HEK293 (cell line): ENCODE measurements around the gene SERTAD3.
A peak's percentile ranks its signal among the peaks of the same experiment; 100 is the strongest.

Source experiments
- BCL11A ChIP-seq: fragments of 450-650 bp; formaldehyde crosslinking; IDR thresholded peaks from 2 replicates; pipeline ENCODE4 v1.5.1; 2016; ENCODE audit warnings: low read depth, missing biosample characterization, missing genetic modification characterization
- IKZF3 ChIP-seq: fragments of 450-650 bp; IDR thresholded peaks from 2 replicates; pipeline ENCODE4 v1.5.0; 2018; ENCODE audit warnings: missing biosample characterization, mild to moderate bottlenecking, missing genetic modification characterization, moderate library complexity
- KLF16 ChIP-seq: fragments of 450-650 bp; formaldehyde crosslinking; IDR thresholded peaks from 2 replicates; pipeline ENCODE4 v1.5.1; 2017; ENCODE audit warnings: missing biosample characterization, missing genetic modification characterization
- MEIS1 ChIP-seq: sonication (generic); formaldehyde crosslinking; IDR thresholded peaks from 2 replicates; pipeline ENCODE4 v1.8.1; 2022; ENCODE audit warnings: missing genetic modification reagents, mild to moderate bottlenecking, borderline replicate concordance
- MYNN ChIP-seq: fragments of 450-650 bp; formaldehyde crosslinking; IDR thresholded peaks from 2 replicates; pipeline ENCODE4 v1.5.1; 2016; ENCODE audit warnings: missing biosample characterization, missing genetic modification characterization, borderline replicate concordance
- SCRT1 ChIP-seq: fragments of 450-650 bp; formaldehyde crosslinking; IDR thresholded peaks from 2 replicates; pipeline ENCODE4 v1.5.1; 2016; ENCODE audit warnings: missing biosample characterization, missing genetic modification characterization, borderline replicate concordance
- YY2 ChIP-seq: fragments of 450-650 bp; formaldehyde crosslinking; IDR thresholded peaks from 2 replicates; pipeline ENCODE4 v1.5.1; 2016; ENCODE audit warnings: missing biosample characterization, missing genetic modification characterization
- ZBTB20 ChIP-seq: fragments of 450-650 bp; formaldehyde crosslinking; IDR thresholded peaks from 2 replicates; pipeline ENCODE4 v1.5.1; 2016; ENCODE audit warnings: missing biosample characterization, missing genetic modification characterization
- ZBTB8A ChIP-seq: fragments of 450-650 bp; formaldehyde crosslinking; IDR thresholded peaks from 2 replicates; pipeline ENCODE4 v1.5.1; 2016; ENCODE audit warnings: missing biosample characterization, missing genetic modification characterization
- ZFHX2 ChIP-seq: fragments of 450-650 bp; formaldehyde crosslinking; conservative IDR thresholded peaks from 2 replicates; pipeline ENCODE4 v1.5.1; 2016; ENCODE audit warnings: missing biosample characterization, missing genetic modification characterization
- ZFP41 ChIP-seq: fragments of 450-650 bp; formaldehyde crosslinking; IDR thresholded peaks from 2 replicates; pipeline ENCODE4 v1.5.1; 2016; ENCODE audit warnings: missing biosample characterization, missing genetic modification characterization, borderline replicate concordance
- ZNF112 ChIP-seq: fragments of 450-650 bp; formaldehyde crosslinking; IDR thresholded peaks from 2 replicates; pipeline ENCODE4 v1.5.0; 2017; ENCODE audit warnings: missing biosample characterization, missing genetic modification characterization
- ZNF146 ChIP-seq: fragments of 450-650 bp; formaldehyde crosslinking; IDR thresholded peaks from 2 replicates; pipeline ENCODE4 v1.5.1; 2016; ENCODE audit warnings: missing biosample characterization, missing genetic modification characterization
- ZNF157 ChIP-seq: fragments of 450-650 bp; formaldehyde crosslinking; IDR thresholded peaks from 2 replicates; pipeline ENCODE4 v1.5.1; 2016; ENCODE audit warnings: missing biosample characterization, missing genetic modification characterization
- ZNF16 ChIP-seq: fragments of 450-650 bp; formaldehyde crosslinking; IDR thresholded peaks from 2 replicates; pipeline ENCODE4 v1.5.1; 2016; ENCODE audit warnings: low read depth, missing biosample characterization, missing genetic modification characterization
- ZNF221 ChIP-seq: fragments of 450-650 bp; formaldehyde crosslinking; IDR thresholded peaks from 2 replicates; pipeline ENCODE4 v1.5.1; 2017; ENCODE audit warnings: missing biosample characterization, missing genetic modification characterization, borderline replicate concordance
- ZNF24 ChIP-seq: fragments of 450-650 bp; formaldehyde crosslinking; IDR thresholded peaks from 2 replicates; pipeline ENCODE4 v1.5.1; 2016; ENCODE audit warnings: missing biosample characterization, missing genetic modification characterization
- ZNF248 ChIP-seq: fragments of 450-650 bp; formaldehyde crosslinking; IDR thresholded peaks from 2 replicates; pipeline ENCODE4 v1.5.1; 2017; ENCODE audit warnings: missing biosample characterization, missing genetic modification characterization
- ZNF394 ChIP-seq: fragments of 450-650 bp; formaldehyde crosslinking; IDR thresholded peaks from 2 replicates; pipeline ENCODE4 v1.5.1; 2016; ENCODE audit warnings: missing biosample characterization, missing genetic modification characterization, mild to moderate bottlenecking, moderate library complexity, borderline replicate concordance
- ZNF514 ChIP-seq: fragments of 450-650 bp; formaldehyde crosslinking; IDR thresholded peaks from 2 replicates; pipeline ENCODE4 v1.5.1; 2016; ENCODE audit warnings: missing biosample characterization, missing genetic modification characterization
- ZNF521 ChIP-seq: fragments of 450-650 bp; formaldehyde crosslinking; IDR thresholded peaks from 2 replicates; pipeline ENCODE4 v1.5.1; 2017; ENCODE audit warnings: missing biosample characterization, mild to moderate bottlenecking, missing genetic modification characterization
- ZNF548 ChIP-seq: fragments of 450-650 bp; formaldehyde crosslinking; IDR thresholded peaks from 2 replicates; pipeline ENCODE4 v1.5.1; 2016; ENCODE audit warnings: missing biosample characterization, missing genetic modification characterization
- ZNF596 ChIP-seq: fragments of 450-650 bp; IDR thresholded peaks from 2 replicates; pipeline ENCODE4 v1.5.0; 2018; ENCODE audit warnings: missing biosample characterization, mild to moderate bottlenecking, missing genetic modification characterization, moderate library complexity
- ZNF624 ChIP-seq: fragments of 450-650 bp; formaldehyde crosslinking; IDR thresholded peaks from 2 replicates; pipeline ENCODE4 v1.5.1; 2017; ENCODE audit warnings: missing biosample characterization, missing genetic modification characterization
- ZNF626 ChIP-seq: fragments of 450-650 bp; sonication (Bioruptor Pico); formaldehyde crosslinking; IDR thresholded peaks from 2 replicates; pipeline ENCODE4 v1.5.1; 2018; ENCODE audit warnings: missing biosample characterization, missing genetic modification characterization, inconsistent platforms
- ZNF837 ChIP-seq: fragments of 450-650 bp; formaldehyde crosslinking; IDR thresholded peaks from 2 replicates; pipeline ENCODE4 v1.5.1; 2016; ENCODE audit warnings: missing biosample characterization, missing genetic modification characterization
- ZSCAN30 ChIP-seq: fragments of 450-650 bp; IDR thresholded peaks from 2 replicates; pipeline ENCODE4 v1.5.1; 2018; ENCODE audit warnings: missing biosample characterization, mild to moderate bottlenecking, missing genetic modification characterization, moderate library complexity
- TF ChIP-seq, protein P1 (sequence below): fragments of 450-650 bp; formaldehyde crosslinking; IDR thresholded peaks from 2 replicates; pipeline ENCODE4 v1.5.0; 2017; ENCODE audit warnings: missing biosample characterization, missing genetic modification characterization, borderline replicate concordance
- TF ChIP-seq, protein P2 (sequence below): fragments of 450-650 bp; formaldehyde crosslinking; IDR thresholded peaks from 2 replicates; pipeline ENCODE4 v1.5.1; 2017; ENCODE audit warnings: missing biosample characterization, missing genetic modification characterization
- TF ChIP-seq, protein P3 (sequence below): sonication (generic); formaldehyde crosslinking; IDR thresholded peaks from 2 replicates; pipeline ENCODE4 v1.8.1; 2022; ENCODE audit warnings: mild to moderate bottlenecking, moderate library complexity, missing genetic modification reagents
- TF ChIP-seq, protein P4 (sequence below): fragments of 450-650 bp; formaldehyde crosslinking; IDR thresholded peaks from 2 replicates; pipeline ENCODE4 v1.5.1; 2016; ENCODE audit warnings: missing biosample characterization, missing genetic modification characterization
- TF ChIP-seq, protein P5 (sequence below): fragments of 450-650 bp; formaldehyde crosslinking; IDR thresholded peaks from 2 replicates; pipeline ENCODE4 v1.5.1; 2017; ENCODE audit warnings: missing biosample characterization, missing genetic modification characterization
- TF ChIP-seq, protein P6 (sequence below): fragments of 450-650 bp; formaldehyde crosslinking; IDR thresholded peaks from 2 replicates; pipeline ENCODE4 v1.5.1; 2017; ENCODE audit warnings: missing biosample characterization, missing genetic modification characterization

SERTAD3 gene

DNA sequence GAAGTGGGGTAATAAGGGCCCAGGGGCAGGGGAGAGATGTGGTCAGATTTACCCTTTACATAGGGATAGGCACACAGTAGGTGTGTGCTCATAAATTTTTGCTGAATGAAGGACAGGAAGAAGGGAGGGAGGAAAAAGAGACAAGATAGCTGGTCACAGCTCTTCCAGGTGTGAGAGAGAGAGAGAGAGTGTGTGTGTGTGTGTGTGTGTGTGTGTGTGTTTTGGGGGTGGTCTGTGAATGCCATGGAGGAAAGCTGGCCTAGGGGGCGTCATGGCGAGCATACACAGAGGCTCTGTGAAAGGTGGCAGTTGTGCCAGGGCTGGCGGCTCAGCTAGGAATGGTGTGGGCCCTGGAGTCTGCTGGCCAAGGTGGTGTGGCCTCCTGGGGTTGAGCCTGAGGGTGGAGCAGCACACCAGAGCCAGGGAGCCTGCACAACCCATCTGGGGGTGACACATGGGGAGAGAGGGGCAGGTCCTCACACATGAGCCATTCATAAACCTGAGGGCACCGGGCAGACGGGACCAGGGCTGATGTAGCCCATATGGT is 25.0 kb downstream of the SERTAD3 start (continued):
- TF ChIP-seq, protein P1, sequence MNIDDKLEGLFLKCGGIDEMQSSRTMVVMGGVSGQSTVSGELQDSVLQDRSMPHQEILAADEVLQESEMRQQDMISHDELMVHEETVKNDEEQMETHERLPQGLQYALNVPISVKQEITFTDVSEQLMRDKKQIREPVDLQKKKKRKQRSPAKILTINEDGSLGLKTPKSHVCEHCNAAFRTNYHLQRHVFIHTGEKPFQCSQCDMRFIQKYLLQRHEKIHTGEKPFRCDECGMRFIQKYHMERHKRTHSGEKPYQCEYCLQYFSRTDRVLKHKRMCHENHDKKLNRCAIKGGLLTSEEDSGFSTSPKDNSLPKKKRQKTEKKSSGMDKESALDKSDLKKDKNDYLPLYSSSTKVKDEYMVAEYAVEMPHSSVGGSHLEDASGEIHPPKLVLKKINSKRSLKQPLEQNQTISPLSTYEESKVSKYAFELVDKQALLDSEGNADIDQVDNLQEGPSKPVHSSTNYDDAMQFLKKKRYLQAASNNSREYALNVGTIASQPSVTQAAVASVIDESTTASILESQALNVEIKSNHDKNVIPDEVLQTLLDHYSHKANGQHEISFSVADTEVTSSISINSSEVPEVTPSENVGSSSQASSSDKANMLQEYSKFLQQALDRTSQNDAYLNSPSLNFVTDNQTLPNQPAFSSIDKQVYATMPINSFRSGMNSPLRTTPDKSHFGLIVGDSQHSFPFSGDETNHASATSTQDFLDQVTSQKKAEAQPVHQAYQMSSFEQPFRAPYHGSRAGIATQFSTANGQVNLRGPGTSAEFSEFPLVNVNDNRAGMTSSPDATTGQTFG: no peak
- TF ChIP-seq, protein P2, sequence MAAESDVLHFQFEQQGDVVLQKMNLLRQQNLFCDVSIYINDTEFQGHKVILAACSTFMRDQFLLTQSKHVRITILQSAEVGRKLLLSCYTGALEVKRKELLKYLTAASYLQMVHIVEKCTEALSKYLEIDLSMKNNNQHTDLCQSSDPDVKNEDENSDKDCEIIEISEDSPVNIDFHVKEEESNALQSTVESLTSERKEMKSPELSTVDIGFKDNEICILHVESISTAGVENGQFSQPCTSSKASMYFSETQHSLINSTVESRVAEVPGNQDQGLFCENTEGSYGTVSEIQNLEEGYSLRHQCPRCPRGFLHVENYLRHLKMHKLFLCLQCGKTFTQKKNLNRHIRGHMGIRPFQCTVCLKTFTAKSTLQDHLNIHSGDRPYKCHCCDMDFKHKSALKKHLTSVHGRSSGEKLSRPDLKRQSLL (tag by site-specific recombination): no peak
- TF ChIP-seq MYNN (no peak), ZNF548 (tag by site-specific recombination) (peak; percentile 41; the same call in 1 of the 2 replicates), YY2 (no peak), ZNF521 (tag by site-specific recombination) (no peak), IKZF3 (tag by site-specific recombination) (no peak), ZNF248 (tag by site-specific recombination) (no peak; the same call in 1 of the 2 replicates), KLF16 (tag by site-specific recombination) (no peak), BCL11A (tag by site-specific recombination) (peak; percentile 50; the same call in 1 of the 2 replicates), ZNF16 (tag by site-specific recombination) (no peak), ZNF624 (tag by site-specific recombination) (no peak), ZBTB20 (tag by site-specific recombination) (no peak), ZNF221 (tag by site-specific recombination) (no peak), ZNF626 (no peak), ZNF596 (tag by site-specific recombination) (no peak), ZFP41 (tag by site-specific recombination) (no peak), ZNF837 (tag by site-specific recombination) (no peak), ZNF24 (tag by site-specific recombination) (no peak), SCRT1 (tag by site-specific recombination) (no peak), ZNF394 (no peak), ZNF157 (tag by site-specific recombination) (no peak), ZNF112 (tag by site-specific recombination) (no peak), ZFHX2 (tag by site-specific recombination) (no peak), MEIS1 (CRISPR knock-in tag) (no peak), ZBTB8A (tag by site-specific recombination) (no peak; the same call in 1 of the 2 replicates), ZNF514 (0 out of 2 replicates have a peak, but pooled peaks have one; percentile 12), ZNF146 (tag by site-specific recombination) (no peak), ZSCAN30 (tag by site-specific recombination) (no peak)
- TF ChIP-seq, protein P3, sequence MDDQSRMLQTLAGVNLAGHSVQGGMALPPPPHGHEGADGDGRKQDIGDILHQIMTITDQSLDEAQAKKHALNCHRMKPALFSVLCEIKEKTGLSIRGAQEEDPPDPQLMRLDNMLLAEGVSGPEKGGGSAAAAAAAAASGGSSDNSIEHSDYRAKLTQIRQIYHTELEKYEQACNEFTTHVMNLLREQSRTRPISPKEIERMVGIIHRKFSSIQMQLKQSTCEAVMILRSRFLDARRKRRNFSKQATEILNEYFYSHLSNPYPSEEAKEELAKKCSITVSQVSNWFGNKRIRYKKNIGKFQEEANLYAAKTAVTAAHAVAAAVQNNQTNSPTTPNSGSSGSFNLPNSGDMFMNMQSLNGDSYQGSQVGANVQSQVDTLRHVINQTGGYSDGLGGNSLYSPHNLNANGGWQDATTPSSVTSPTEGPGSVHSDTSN (CRISPR knock-in tag): no peak
- TF ChIP-seq, protein P4, sequence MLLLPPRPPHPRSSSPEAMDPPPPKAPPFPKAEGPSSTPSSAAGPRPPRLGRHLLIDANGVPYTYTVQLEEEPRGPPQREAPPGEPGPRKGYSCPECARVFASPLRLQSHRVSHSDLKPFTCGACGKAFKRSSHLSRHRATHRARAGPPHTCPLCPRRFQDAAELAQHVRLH (tag by site-specific recombination): no peak
- TF ChIP-seq, protein P5, sequence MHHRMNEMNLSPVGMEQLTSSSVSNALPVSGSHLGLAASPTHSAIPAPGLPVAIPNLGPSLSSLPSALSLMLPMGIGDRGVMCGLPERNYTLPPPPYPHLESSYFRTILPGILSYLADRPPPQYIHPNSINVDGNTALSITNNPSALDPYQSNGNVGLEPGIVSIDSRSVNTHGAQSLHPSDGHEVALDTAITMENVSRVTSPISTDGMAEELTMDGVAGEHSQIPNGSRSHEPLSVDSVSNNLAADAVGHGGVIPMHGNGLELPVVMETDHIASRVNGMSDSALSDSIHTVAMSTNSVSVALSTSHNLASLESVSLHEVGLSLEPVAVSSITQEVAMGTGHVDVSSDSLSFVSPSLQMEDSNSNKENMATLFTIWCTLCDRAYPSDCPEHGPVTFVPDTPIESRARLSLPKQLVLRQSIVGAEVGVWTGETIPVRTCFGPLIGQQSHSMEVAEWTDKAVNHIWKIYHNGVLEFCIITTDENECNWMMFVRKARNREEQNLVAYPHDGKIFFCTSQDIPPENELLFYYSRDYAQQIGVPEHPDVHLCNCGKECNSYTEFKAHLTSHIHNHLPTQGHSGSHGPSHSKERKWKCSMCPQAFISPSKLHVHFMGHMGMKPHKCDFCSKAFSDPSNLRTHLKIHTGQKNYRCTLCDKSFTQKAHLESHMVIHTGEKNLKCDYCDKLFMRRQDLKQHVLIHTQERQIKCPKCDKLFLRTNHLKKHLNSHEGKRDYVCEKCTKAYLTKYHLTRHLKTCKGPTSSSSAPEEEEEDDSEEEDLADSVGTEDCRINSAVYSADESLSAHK (tag by site-specific recombination): no peak
- TF ChIP-seq, protein P6, sequence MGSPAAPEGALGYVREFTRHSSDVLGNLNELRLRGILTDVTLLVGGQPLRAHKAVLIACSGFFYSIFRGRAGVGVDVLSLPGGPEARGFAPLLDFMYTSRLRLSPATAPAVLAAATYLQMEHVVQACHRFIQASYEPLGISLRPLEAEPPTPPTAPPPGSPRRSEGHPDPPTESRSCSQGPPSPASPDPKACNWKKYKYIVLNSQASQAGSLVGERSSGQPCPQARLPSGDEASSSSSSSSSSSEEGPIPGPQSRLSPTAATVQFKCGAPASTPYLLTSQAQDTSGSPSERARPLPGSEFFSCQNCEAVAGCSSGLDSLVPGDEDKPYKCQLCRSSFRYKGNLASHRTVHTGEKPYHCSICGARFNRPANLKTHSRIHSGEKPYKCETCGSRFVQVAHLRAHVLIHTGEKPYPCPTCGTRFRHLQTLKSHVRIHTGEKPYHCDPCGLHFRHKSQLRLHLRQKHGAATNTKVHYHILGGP (tag by site-specific recombination): no peak
